Fibroblast of mammary gland (primary cell): ENCODE results near the gene OLFML2B.

Experiments used
- DNase-seq: peaks from one replicate; pipeline ENCODE4 v3.0.0-alpha.2; 2010; ENCODE audit warnings: low read depth
- H3K4me3 ChIP-seq: 2 replicates; pipeline ENCODE4 v1.5.1; 2011; ENCODE audit warnings: low read depth, mild to moderate bottlenecking, low read length, moderate library complexity; ENCODE audit not compliant: control insufficient read depth
- CTCF ChIP-seq: conservative IDR thresholded peaks from 2 replicates; pipeline ENCODE4 v1.5.1; 2011; ENCODE audit warnings: low read depth, low read length, inconsistent platforms; ENCODE audit not compliant: control insufficient read depth, insufficient read depth

Gene OLFML2B

GRCh38 chr1:161954466-161954865, 69.2 kb downstream of the OLFML2B start:
- DNase-seq, result peak; percentile 55
- H3K4me3 ChIP-seq, result no peak overlapping the region
- TF ChIP-seq CTCF, result no peak

- peak; percentile 31 for DNase-seq
- H3K4me3 ChIP-seq, result no peak overlapping the region
- no peak for TF ChIP-seq CTCF
Measured at GRCh38 chr1:161954050-161954449, 69.6 kb downstream of the OLFML2B start.

- DNase-seq, result peak; percentile 30
- no peak for TF ChIP-seq CTCF
- no peak overlapping the region for H3K4me3 ChIP-seq
Measured at GRCh38 chr1:161953256-161953920, 70.3 kb downstream of the OLFML2B start.

GRCh38 chr1:161952607-161953172, 71.0 kb downstream of the OLFML2B start:
- no peak for TF ChIP-seq CTCF
- DNase-seq, result peak; percentile 66
- H3K4me3 ChIP-seq, result no peak overlapping the region

- H3K4me3 ChIP-seq, result no peak overlapping the region
- TF ChIP-seq CTCF, result no peak
- no peak for DNase-seq
Measured at GRCh38 chr1:161951646-161952045, 72.0 kb downstream of the OLFML2B start.

- no peak overlapping the region for H3K4me3 ChIP-seq
- DNase-seq, result no peak
- no peak for TF ChIP-seq CTCF
Measured at GRCh38 chr1:161950377-161950776, 73.3 kb downstream of the OLFML2B start.
